GM19467 (cell line): Measurements from ENCODE around the gene BBS7.
A peak's percentile ranks its signal among the peaks of the same experiment; 100 is the strongest.

ENCODE experiments used
- ATAC-seq: cut with Tn5 transposase; IDR thresholded peaks from one replicate; pipeline ENCODE4 v1.9.1; 2021; ENCODE audit warnings: mild to moderate bottlenecking, moderate library complexity; ENCODE audit not compliant: unreplicated experiment

BBS7 gene

GRCh38 chr4:121792966-121793365 lies 77.3 kb downstream of the BBS7 start:
- ATAC-seq: no peak

- no peak for ATAC-seq
These were observed 78.8 kb downstream of the BBS7 start for GRCh38 chr4:121791481-121791880.

DNA sequence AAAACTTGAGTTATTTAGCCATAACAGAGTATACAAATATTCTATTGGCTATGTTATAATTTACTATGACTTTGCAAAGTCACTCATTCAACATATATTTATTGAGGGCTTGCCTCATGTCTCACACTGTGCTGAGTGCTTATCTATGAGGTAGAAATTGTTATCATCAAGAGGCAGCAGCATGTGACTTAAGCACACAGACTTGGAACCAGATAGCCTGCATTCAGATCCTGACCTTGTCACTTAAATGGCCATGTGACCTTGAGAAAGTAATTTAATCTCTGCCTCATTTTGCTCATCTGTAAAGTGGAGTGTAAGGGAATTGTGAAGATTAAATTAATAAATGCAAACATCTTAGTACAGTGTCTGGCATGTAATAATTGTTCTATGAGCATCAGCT lies 79.3 kb downstream of the BBS7 start:
- ATAC-seq: no peak

DNA sequence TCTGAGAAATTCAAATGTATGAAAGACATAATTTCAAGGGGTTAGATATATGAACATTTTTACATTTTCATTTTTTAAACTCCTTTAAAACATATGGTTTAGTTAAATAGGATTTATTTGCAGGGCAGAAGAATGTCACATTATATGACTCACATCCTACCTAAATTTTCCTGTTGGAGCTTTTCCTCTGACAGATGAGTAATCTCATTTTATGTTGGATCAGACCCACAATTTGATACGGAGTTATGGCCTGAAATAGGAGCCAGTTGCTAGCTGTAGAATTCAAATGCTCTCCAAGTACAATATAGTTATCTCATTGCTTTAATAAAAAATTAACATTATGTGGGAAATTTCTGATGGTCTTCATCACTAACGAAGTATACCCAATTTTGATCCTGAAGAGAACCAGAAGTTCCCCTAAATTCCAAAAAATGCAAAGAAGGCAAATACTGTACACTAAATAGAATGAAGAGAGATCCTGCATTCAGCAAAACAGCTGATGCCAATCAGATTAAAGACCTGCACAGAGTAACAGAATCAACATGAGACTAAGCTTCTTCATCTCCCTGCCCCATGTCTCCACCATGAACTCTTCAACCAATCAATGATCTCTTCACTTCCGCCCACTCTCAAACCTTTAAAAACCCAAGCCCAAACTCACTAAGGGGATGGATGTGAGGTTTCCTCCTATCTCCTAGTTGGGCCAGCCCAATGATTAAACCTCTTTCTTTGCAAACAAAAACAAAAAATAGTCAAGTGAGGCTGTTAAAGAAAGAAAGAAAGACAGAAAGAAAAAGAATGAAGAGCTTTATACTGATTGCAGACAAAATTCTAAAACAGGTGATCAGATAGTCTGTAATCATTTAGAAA lies 80.1 kb downstream of the BBS7 start:
- ATAC-seq: no peak

GRCh38 chr4:121789455-121789854 lies 80.8 kb downstream of the BBS7 start:
- no peak for ATAC-seq

DNA sequence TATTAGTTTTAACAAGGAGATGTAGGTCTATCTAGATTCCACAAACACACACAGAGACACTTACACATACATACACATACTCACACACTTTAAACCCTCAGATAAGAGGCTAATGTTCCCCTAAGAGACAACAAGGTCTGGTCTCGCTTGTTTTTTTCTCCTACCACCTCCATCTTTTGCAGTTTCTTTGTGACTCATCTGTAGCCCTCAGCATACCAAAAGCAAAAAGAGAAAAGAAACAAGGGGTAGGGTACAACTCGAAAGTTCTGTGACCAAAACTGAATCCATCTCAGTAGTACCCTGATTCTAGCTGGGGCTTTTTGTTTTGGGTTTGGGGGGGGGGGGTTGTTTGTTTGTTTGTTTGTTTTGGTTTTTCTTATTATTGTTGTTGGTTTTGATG lies 81.4 kb downstream of the BBS7 start:
- ATAC-seq: peak; percentile 60

GRCh38 chr4:121786221-121786620 lies 84.1 kb downstream of the BBS7 start:
- no peak for ATAC-seq

GRCh38 chr4:121785479-121785878 lies 84.8 kb downstream of the BBS7 start:
- no peak for ATAC-seq

DNA sequence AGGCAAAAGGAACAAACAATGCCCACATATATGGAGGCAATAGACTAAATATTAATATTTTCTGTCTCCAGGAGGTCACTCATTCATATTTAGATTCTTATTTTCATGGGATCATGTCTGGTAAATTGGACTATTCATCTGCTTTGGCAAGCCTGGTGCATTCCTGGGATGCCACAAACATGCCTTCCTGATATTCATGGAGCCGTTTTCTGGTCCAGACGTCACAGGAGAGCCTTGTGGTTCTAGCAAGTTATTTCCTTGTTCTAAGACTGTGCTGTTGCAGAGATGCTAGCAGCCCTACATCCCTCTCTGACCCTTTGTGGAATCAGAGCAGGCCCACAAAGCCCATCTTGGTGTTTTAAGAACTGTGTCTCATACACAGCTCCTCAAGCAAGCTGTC lies 85.3 kb downstream of the BBS7 start:
- ATAC-seq: no peak

- ATAC-seq: no peak
These were observed 85.9 kb downstream of the BBS7 start for GRCh38 chr4:121784401-121784800.

- no peak for ATAC-seq
These were observed 87.1 kb downstream of the BBS7 start for GRCh38 chr4:121783210-121783609.

- no peak for ATAC-seq
These were observed 91.2 kb downstream of the BBS7 start for GRCh38 chr4:121778991-121779628.

DNA sequence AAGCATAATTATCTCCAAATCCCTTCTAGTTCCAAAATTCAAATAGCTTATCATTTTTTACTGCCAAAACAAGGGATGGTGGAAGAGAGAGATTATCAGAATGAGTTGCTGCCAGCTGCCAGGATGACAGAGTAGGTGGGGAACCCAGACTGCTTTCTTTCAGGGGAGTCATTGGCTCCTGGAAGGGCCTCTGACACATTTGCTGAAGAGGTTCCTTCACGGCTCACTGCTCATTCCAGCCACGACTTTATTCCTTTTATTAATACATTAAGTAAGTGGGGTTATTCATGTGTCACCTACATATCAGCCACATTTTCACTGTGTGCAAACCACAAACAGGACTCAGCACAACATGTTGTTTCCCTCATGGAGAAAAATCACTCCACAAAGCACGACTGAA lies 92.6 kb downstream of the BBS7 start:
- ATAC-seq: no peak

GRCh38 chr4:121776610-121777401 lies 93.5 kb downstream of the BBS7 start:
- ATAC-seq: no peak
